HG03095 (cell line): Measurements from ENCODE around the gene CYLD.

ENCODE experiments used
- ATAC-seq: cut with Tn5 transposase; IDR thresholded peaks from one replicate; pipeline ENCODE4 v1.9.1; 2021; ENCODE audit warnings: moderate library complexity; ENCODE audit not compliant: unreplicated experiment

Gene CYLD

GRCh38 chr16:50737420-50737959 is 4.4 kb upstream of the CYLD start:
- ATAC-seq = no peak

DNA sequence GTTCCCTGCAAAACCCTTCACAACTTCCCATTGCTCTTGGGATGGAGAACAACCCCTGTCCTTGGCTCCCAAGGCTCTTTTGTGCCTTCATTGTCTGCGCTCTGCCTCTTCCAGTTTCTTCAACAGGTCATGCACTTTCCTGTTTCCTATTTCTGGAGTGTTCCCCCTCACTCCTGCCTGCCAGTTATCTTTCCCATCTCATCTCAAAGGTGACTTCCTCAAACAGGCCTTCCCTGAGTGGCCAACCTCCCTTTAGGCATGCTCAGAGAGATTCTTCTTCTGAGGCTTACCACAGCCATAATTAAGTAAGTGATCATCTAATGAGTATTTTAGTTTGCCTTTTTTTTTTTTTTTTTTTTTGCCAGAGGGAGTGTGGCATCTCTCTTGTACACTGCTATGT is 2.9 kb upstream of the CYLD start:
- no peak for ATAC-seq

- ATAC-seq = no peak
Measured at GRCh38 chr16:50740736-50741135, 1.1 kb upstream of the CYLD start.

GRCh38 chr16:50741225-50741780 is 583 bp upstream of the CYLD start:
- no peak for ATAC-seq

- no peak for ATAC-seq
Measured at GRCh38 chr16:50742576-50743200, 802 bp downstream of the CYLD start.

- ATAC-seq = no peak
Measured at GRCh38 chr16:50743581-50744225, 1.8 kb downstream of the CYLD start.

DNA sequence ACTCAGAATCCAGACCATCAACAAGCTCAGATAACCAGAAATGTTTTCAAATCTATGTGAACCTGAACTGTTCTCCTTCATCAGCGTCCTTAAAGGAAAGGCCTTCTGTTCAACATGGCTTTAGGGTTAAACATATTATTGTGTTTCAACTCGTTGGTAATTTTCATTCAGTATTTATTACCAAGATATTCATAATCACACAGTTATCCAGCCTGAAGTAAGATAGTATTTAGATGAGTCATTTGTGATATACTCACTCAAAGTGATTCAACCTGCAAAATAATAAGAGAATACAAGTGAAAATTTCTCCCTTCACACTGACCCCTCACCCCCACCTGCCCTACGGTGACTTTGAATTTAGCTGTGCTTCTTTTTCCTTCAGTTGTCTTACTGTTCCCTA is 3.0 kb downstream of the CYLD start:
- no peak for ATAC-seq

GRCh38 chr16:50745940-50746339 is 4.1 kb downstream of the CYLD start:
- ATAC-seq = no peak

- no peak for ATAC-seq
Measured at GRCh38 chr16:50747207-50747956, 5.5 kb downstream of the CYLD start.

DNA sequence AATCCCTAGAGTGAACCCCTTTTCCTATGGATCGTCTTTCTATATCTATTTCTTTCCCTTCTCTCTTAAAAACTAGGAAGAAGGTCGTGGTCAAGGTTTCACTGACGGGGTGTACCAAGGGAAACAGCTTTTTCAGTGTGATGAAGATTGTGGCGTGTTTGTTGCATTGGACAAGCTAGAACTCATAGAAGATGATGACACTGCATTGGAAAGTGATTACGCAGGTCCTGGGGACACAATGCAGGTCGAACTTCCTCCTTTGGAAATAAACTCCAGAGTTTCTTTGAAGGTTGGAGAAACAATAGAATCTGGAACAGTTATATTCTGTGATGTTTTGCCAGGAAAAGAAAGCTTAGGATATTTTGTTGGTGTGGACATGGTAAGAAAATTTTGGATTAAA is 9.6 kb downstream of the CYLD start:
- ATAC-seq = no peak

DNA sequence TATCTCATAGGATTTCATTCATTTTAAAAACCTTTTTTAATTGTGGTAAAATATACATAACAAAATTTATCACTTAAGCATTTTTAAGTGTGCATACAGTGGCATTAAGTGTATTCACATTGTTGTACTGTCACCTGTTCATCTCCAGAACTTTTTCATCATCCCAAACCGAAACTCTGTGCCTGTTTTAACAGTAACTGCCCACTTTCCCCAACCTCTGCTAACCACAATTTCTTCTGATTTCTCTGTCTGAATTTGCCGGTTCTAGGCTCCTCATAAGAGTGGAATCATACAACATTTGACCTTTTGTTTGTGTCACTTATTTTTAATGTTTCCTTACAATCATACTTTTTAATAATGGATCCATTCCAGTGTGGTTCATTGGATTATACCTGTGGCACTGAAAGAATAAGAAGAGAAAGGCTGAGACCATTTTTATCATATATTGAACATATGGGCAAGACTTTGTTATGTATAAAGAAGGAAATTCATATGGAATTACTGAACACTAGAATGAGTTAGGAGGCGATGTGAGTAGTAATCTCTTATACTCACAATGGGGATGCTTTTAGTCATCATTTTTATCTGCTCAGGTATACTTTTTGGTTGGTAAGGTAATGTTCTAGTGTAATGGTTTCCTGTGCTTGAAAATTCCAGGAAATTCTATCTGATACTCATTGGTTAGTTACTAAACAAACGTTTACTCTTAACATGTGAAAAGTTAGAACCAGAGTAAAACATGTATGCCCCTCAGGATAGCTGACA is 10.8 kb downstream of the CYLD start:
- no peak for ATAC-seq

DNA sequence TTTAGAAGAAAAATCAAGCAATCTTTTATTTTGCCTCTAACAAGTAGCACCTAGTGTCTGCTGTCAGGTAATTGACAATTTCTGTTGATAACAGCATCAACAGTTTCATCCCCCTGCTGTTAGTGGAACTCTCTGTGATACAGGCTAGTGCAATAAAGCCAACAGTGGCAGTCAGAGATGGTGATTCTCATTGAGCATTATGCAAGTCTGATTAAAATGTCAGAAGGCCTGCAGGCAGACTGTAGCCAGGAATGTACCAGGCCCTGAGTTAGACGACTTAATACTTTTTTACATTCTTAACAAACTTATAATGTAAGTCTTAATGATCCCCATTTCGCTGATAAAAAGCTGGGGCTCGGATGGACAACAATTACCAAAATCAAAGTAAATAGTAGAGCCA is 14.6 kb downstream of the CYLD start:
- ATAC-seq = no peak

DNA sequence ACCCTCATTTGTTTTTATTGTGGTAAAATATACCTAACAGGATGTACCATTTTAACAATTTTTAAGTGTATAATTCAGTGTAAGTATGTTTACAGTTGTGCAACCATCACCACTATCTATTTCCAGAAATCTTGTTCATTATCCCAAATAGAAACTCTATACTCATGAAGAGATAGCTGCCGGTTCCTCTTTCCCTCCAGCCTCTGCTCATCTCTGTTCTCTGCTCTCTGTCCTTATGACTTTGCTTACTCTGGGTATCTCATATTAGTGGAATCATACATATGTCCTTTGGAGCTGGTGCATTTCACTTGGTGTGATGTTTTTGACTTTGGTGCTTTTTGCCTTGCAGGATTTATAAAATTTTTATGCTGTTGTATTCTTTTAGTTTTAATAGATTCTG is 19.4 kb downstream of the CYLD start:
- no peak for ATAC-seq

DNA sequence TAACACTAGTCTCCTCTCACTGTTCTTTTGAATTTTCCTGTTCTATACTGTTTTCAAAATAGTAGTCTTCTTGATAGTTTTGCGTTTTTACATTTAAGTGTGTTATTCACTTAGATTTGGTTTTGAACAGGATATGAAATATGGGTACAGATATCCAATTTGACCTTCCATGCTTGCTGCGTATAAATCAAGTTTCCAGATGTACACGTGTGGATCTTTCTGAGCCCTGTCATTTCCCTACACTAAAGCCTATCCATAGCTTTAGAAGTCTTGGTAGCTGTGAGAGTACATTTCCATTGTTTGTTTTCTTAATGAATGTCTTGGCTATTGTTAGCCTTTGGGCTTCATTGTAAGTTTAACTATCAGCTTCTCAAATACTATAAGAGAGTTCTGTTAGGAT is 20.4 kb downstream of the CYLD start:
- no peak for ATAC-seq

DNA sequence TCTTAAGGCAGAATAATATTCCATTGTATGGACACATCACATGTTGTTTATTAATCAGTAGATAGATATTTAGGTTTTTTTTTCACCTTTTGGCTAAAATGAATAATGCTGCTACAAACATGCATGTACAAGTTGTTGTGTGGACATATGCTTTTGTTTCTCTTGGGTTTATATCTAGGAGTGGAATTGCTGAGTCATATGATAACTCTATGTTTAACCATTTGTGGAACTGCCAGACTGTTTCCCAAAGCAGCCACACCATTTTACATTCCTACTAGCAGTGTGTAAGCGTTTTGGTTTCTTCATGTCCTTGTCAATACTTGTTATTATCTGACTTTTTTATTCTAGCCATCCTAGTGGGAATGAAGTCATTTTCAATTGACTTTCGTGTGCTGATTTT is 21.3 kb downstream of the CYLD start:
- ATAC-seq = no peak

GRCh38 chr16:50765260-50765659 is 23.4 kb downstream of the CYLD start:
- ATAC-seq = no peak

GRCh38 chr16:50765861-50766260 is 24.0 kb downstream of the CYLD start:
- ATAC-seq = no peak

- no peak for ATAC-seq
Measured at GRCh38 chr16:50767197-50767596, 25.3 kb downstream of the CYLD start.

GRCh38 chr16:50771366-50771765 is 29.5 kb downstream of the CYLD start:
- ATAC-seq = no peak

GRCh38 chr16:50774405-50774804 is 32.5 kb downstream of the CYLD start:
- ATAC-seq = no peak

DNA sequence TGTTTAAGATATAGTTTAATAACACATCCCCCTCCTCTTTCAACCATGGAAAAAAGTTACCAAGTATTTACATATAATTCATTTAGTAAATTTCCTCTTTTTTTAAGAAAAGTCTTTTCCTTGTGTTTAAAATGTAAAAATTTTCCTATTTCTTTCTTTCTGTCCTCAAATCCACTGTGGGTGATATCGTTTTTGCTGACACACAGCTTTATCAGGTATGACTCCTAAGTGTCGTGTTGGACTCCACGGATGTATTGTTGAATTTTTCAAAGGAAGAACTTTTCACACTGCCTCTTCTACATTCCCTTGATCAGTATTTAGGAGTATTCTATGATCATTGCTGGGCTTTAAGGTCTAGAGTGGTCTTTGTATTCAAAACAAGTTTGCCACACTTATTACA is 33.1 kb downstream of the CYLD start:
- no peak for ATAC-seq
